ENCODE measurements around the gene MOB3A.

DNA sequence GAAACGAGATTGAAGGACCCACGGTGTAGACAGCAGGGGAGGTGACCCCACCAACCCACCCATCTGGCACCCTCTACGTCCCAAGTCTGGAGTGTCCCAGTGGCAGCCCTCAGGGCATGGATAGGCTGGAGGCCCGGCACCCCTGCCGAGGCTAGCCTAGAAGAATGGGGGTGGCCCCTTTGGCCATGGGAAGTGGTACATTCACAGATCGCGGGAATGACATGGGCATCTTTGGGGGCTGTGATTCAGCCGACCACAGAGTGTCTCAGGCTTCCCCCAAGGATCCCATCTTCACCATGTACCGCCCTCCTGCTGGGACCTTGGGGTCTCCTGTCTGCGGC, 33.8 kb downstream of the MOB3A start:
- TF ChIP-seq CTCF (IDR thresholded peaks at IDR 0.05) = no peak
- no peak for TF ChIP-seq EP300 (IDR thresholded peaks at IDR 0.05)
- no peak for TF ChIP-seq POLR2A (IDR thresholded peaks at IDR 0.05)

All from upper lobe of left lung (tissue), 4 donors.